ENCODE data around the gene TGFB2.

The TGFB2 gene

GRCh38 chr1:218444588-218444987 lies 99.5 kb downstream of the TGFB2 start:
- no peak overlapping the region for H3K4me3 ChIP-seq (ENCODE audit: low read depth in 1 of 2, low read length in 2 of 2)
- no peak for TF ChIP-seq CTCF (IDR thresholded peaks at IDR 0.05; ENCODE audit: borderline replicate concordance, extremely low read depth, low read length, poor library complexity, severe bottlenecking)
- no peaks in the 10 kb centered on the region for H3K79me2 ChIP-seq (ENCODE audit: insufficient read depth, low read length)
- H3K4me2 ChIP-seq (ENCODE audit: insufficient read depth, low read length) = no peak overlapping the region
- no peaks in the 10 kb centered on the region for H3K4me1 ChIP-seq (ENCODE audit: insufficient read depth, low read length)
- ATAC-seq (ENCODE audit: insufficient read depth, low read depth) (no peak), DNase-seq (no peak)
- H4K20me1 ChIP-seq (ENCODE audit: insufficient read depth, low read length) = no peaks in the 10 kb centered on the region
- no peak overlapping the region for H2AFZ ChIP-seq (ENCODE audit: low read depth, low read length)
- no peak overlapping the region for H3K9ac ChIP-seq (ENCODE audit: low read depth, low read length)
- H3K27me3 ChIP-seq (ENCODE audit: insufficient read depth, low read length, poor library complexity) = no peaks in the 10 kb centered on the region
- H3K9me3 ChIP-seq (ENCODE audit: insufficient read depth, low read length, severe bottlenecking) = no peaks in the 10 kb centered on the region
- H3K36me3 ChIP-seq (ENCODE audit: insufficient read depth, low read length) = no peaks in the 10 kb centered on the region
- no peak overlapping the region for H3K27ac ChIP-seq (ENCODE audit: low read length)

- no peak for DNase-seq
- H3K27ac ChIP-seq (ENCODE audit: low read length) = no peak overlapping the region
- H3K27me3 ChIP-seq (ENCODE audit: insufficient read depth, low read length, poor library complexity) = no peaks in the 10 kb centered on the region
- no peak overlapping the region for H3K4me3 ChIP-seq (ENCODE audit: low read depth in 1 of 2, low read length in 2 of 2)
- H2AFZ ChIP-seq (ENCODE audit: low read depth, low read length) = no peak overlapping the region
- no peak overlapping the region for H3K9ac ChIP-seq (ENCODE audit: low read depth, low read length)
- no peak overlapping the region for H3K4me2 ChIP-seq (ENCODE audit: insufficient read depth, low read length)
- no peaks in the 10 kb centered on the region for H4K20me1 ChIP-seq (ENCODE audit: insufficient read depth, low read length)
- no peaks in the 10 kb centered on the region for H3K36me3 ChIP-seq (ENCODE audit: insufficient read depth, low read length)
- TF ChIP-seq CTCF (IDR thresholded peaks at IDR 0.05; ENCODE audit: borderline replicate concordance, extremely low read depth, low read length, poor library complexity, severe bottlenecking) (no peak), EZH2 (IDR thresholded peaks at IDR 0.05; ENCODE audit: borderline replicate concordance, low read depth, low read length, severe bottlenecking) (no peak)
- H3K79me2 ChIP-seq (ENCODE audit: insufficient read depth, low read length) = no peaks in the 10 kb centered on the region
- ATAC-seq (ENCODE audit: insufficient read depth, low read depth) = no peak
- no peaks in the 10 kb centered on the region for H3K4me1 ChIP-seq (ENCODE audit: insufficient read depth, low read length)
- H3K9me3 ChIP-seq (ENCODE audit: insufficient read depth, low read length, severe bottlenecking) = no peaks in the 10 kb centered on the region
Observed at GRCh38 chr1:218447010-218447689, 102.0 kb downstream of the TGFB2 start.

GRCh38 chr1:218451415-218451814 lies 106.3 kb downstream of the TGFB2 start:
- H3K36me3 ChIP-seq (ENCODE audit: insufficient read depth, low read length) = no peaks in the 10 kb centered on the region
- no peak overlapping the region for H3K27ac ChIP-seq (ENCODE audit: low read length)
- TF ChIP-seq EZH2 (IDR thresholded peaks at IDR 0.05; ENCODE audit: borderline replicate concordance, low read depth, low read length, severe bottlenecking) = no peak
- TF ChIP-seq CTCF (IDR thresholded peaks at IDR 0.05; ENCODE audit: borderline replicate concordance, extremely low read depth, low read length, poor library complexity, severe bottlenecking) = no peak
- ATAC-seq (ENCODE audit: insufficient read depth, low read depth) = no peak
- DNase-seq = no peak
- H3K4me3 ChIP-seq (ENCODE audit: low read depth in 1 of 2, low read length in 2 of 2) = no peak overlapping the region
- H3K9ac ChIP-seq (ENCODE audit: low read depth, low read length) = no peak overlapping the region
- no peaks in the 10 kb centered on the region for H3K27me3 ChIP-seq (ENCODE audit: insufficient read depth, low read length, poor library complexity)
- H3K4me1 ChIP-seq (ENCODE audit: insufficient read depth, low read length) = no peaks in the 10 kb centered on the region
- no peaks in the 10 kb centered on the region for H3K79me2 ChIP-seq (ENCODE audit: insufficient read depth, low read length)
- no peak overlapping the region for H2AFZ ChIP-seq (ENCODE audit: low read depth, low read length)
- no peak overlapping the region for H3K4me2 ChIP-seq (ENCODE audit: insufficient read depth, low read length)
- no peaks in the 10 kb centered on the region for H3K9me3 ChIP-seq (ENCODE audit: insufficient read depth, low read length, severe bottlenecking)
- no peaks in the 10 kb centered on the region for H4K20me1 ChIP-seq (ENCODE audit: insufficient read depth, low read length)

Data from DND-41 (cell line).